PFSK-1 (cell line): ENCODE results near the gene ZNF263.

Source experiments
- FOXP2 ChIP-seq: optimal IDR thresholded peaks from 2 replicates; pipeline ENCODE3; 2011; ENCODE audit warnings: borderline replicate concordance, control low read depth, inconsistent platforms; ENCODE audit not compliant: insufficient read depth; ENCODE audit errors: extremely low read length, extremely low read depth
- POLR2AphosphoS5 ChIP-seq: IDR thresholded peaks from 2 replicates; pipeline ENCODE4 v1.6.1; 2012; ENCODE audit warnings: low read depth, mild to moderate bottlenecking, control low read depth, low read length, moderate library complexity
- SIN3A ChIP-seq: IDR thresholded peaks from 2 replicates; pipeline ENCODE4 v1.6.1; 2012; ENCODE audit warnings: mild to moderate bottlenecking, low read length, moderate library complexity, borderline replicate concordance; ENCODE audit not compliant: insufficient read depth
- TAF1 ChIP-seq: IDR thresholded peaks from 2 replicates; pipeline ENCODE4 v1.6.1; 2012; ENCODE audit warnings: low read length, control low read depth, borderline replicate concordance; ENCODE audit not compliant: insufficient read depth
- TF ChIP-seq, protein P1 (sequence below), 2 experiments: IDR thresholded peaks; 2 replicates each; pipeline versions ENCODE4 v1.6.1 to v1.8.0; 2011 to 2012; ENCODE audit warnings: low read depth in 2 of 2, low read length in 2 of 2, control low read depth in 1 of 2, inconsistent platforms in 1 of 2, mild to moderate bottlenecking in 1 of 2, moderate library complexity in 1 of 2; ENCODE audit not compliant: insufficient read depth in 1 of 2

GRCh38 chr16:3264137-3265036 is 18.9 kb upstream of the ZNF263 start:
- peak; percentile 86 for TF ChIP-seq POLR2AphosphoS5
- TF ChIP-seq, protein P1, sequence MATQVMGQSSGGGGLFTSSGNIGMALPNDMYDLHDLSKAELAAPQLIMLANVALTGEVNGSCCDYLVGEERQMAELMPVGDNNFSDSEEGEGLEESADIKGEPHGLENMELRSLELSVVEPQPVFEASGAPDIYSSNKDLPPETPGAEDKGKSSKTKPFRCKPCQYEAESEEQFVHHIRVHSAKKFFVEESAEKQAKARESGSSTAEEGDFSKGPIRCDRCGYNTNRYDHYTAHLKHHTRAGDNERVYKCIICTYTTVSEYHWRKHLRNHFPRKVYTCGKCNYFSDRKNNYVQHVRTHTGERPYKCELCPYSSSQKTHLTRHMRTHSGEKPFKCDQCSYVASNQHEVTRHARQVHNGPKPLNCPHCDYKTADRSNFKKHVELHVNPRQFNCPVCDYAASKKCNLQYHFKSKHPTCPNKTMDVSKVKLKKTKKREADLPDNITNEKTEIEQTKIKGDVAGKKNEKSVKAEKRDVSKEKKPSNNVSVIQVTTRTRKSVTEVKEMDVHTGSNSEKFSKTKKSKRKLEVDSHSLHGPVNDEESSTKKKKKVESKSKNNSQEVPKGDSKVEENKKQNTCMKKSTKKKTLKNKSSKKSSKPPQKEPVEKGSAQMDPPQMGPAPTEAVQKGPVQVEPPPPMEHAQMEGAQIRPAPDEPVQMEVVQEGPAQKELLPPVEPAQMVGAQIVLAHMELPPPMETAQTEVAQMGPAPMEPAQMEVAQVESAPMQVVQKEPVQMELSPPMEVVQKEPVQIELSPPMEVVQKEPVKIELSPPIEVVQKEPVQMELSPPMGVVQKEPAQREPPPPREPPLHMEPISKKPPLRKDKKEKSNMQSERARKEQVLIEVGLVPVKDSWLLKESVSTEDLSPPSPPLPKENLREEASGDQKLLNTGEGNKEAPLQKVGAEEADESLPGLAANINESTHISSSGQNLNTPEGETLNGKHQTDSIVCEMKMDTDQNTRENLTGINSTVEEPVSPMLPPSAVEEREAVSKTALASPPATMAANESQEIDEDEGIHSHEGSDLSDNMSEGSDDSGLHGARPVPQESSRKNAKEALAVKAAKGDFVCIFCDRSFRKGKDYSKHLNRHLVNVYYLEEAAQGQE (IDR thresholded peaks at IDR 0.05; ENCODE audit: insufficient read depth in 1 of 2, low read depth in 2 of 2, low read length in 2 of 2), result no peak
- peak; percentile 64; the same call in 1 of the 2 replicates for TF ChIP-seq TAF1
- peak; percentile 57; the same call in 1 of the 2 replicates for TF ChIP-seq SIN3A
- TF ChIP-seq FOXP2, result peak; percentile 17
